HL-60 (cell line): ENCODE measurements around the gene IQSEC1.

ENCODE experiments used
- DNase-seq, 2 experiments: peaks; one replicate each; pipeline ENCODE4 v3.0.0-alpha.2; 2010 to 2020; ENCODE audit warnings: low read depth in 1 of 2, low spot score in 1 of 2
- H3K27ac ChIP-seq: fragments of 250-450 bp; sonication (Bioruptor Pico); replicated peaks from 2 replicates; pipeline ENCODE4 v1.5.1; 2020; ENCODE audit warnings: mild to moderate bottlenecking, moderate library complexity
- H3K27me3 ChIP-seq: fragments of 250-450 bp; sonication (Bioruptor Pico); 2 replicates; pipeline ENCODE4 v1.5.1; 2021; ENCODE audit warnings: mild to moderate bottlenecking, moderate library complexity; ENCODE audit not compliant: insufficient read depth, poor library complexity, severe bottlenecking
- H3K4me3 ChIP-seq: replicated peaks from 2 replicates; pipeline ENCODE4 v1.5.1; 2011; ENCODE audit warnings: mild to moderate bottlenecking, control low read depth, low read length; ENCODE audit not compliant: insufficient read depth
- GABPA ChIP-seq: IDR thresholded peaks from 2 replicates; pipeline ENCODE4 v1.6.1; 2012; ENCODE audit warnings: low read depth
- POLR2AphosphoS5 ChIP-seq: IDR thresholded peaks from 2 replicates; pipeline ENCODE4 v1.6.1; 2012; ENCODE audit warnings: low read depth
- SPI1 ChIP-seq: IDR thresholded peaks from 2 replicates; pipeline ENCODE4 v1.6.1; 2012; ENCODE audit warnings: low read depth, mild to moderate bottlenecking, borderline replicate concordance
- TF ChIP-seq, protein P1 (sequence below): IDR thresholded peaks from one replicate; pipeline ENCODE4 v1.5.1; 2011; ENCODE audit warnings: low read length, control low read depth, inconsistent platforms; ENCODE audit not compliant: insufficient read depth
- TF ChIP-seq, protein P2 (sequence below): IDR thresholded peaks from 2 replicates; pipeline ENCODE4 v1.6.1; 2012; ENCODE audit warnings: low read depth; ENCODE audit not compliant: insufficient replicate concordance

The IQSEC1 gene

DNA sequence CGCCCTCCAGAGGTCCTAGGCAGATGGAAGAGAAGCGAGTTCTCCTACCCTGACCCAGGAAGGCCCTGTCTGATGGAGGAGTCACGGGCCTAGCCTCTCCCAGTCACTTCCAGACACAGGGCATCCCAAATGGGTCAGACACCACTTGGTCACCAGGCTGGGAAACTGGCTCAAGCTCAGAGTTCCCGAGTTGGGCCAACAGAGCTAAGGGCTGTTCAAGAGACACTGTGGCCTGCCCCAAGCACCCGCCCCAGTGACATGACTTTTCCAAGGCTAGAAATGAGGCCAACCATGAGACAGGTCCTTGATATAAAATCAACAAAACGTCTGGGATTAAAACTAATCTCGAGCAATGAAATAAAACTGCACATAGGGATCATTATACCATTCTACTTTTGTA, 113.8 kb downstream of the IQSEC1 start:
- TF ChIP-seq, protein P1, sequence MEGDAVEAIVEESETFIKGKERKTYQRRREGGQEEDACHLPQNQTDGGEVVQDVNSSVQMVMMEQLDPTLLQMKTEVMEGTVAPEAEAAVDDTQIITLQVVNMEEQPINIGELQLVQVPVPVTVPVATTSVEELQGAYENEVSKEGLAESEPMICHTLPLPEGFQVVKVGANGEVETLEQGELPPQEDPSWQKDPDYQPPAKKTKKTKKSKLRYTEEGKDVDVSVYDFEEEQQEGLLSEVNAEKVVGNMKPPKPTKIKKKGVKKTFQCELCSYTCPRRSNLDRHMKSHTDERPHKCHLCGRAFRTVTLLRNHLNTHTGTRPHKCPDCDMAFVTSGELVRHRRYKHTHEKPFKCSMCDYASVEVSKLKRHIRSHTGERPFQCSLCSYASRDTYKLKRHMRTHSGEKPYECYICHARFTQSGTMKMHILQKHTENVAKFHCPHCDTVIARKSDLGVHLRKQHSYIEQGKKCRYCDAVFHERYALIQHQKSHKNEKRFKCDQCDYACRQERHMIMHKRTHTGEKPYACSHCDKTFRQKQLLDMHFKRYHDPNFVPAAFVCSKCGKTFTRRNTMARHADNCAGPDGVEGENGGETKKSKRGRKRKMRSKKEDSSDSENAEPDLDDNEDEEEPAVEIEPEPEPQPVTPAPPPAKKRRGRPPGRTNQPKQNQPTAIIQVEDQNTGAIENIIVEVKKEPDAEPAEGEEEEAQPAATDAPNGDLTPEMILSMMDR, result no peak
- TF ChIP-seq GABPA (no peak), POLR2AphosphoS5 (no peak), SPI1 (no peak)
- TF ChIP-seq, protein P2, sequence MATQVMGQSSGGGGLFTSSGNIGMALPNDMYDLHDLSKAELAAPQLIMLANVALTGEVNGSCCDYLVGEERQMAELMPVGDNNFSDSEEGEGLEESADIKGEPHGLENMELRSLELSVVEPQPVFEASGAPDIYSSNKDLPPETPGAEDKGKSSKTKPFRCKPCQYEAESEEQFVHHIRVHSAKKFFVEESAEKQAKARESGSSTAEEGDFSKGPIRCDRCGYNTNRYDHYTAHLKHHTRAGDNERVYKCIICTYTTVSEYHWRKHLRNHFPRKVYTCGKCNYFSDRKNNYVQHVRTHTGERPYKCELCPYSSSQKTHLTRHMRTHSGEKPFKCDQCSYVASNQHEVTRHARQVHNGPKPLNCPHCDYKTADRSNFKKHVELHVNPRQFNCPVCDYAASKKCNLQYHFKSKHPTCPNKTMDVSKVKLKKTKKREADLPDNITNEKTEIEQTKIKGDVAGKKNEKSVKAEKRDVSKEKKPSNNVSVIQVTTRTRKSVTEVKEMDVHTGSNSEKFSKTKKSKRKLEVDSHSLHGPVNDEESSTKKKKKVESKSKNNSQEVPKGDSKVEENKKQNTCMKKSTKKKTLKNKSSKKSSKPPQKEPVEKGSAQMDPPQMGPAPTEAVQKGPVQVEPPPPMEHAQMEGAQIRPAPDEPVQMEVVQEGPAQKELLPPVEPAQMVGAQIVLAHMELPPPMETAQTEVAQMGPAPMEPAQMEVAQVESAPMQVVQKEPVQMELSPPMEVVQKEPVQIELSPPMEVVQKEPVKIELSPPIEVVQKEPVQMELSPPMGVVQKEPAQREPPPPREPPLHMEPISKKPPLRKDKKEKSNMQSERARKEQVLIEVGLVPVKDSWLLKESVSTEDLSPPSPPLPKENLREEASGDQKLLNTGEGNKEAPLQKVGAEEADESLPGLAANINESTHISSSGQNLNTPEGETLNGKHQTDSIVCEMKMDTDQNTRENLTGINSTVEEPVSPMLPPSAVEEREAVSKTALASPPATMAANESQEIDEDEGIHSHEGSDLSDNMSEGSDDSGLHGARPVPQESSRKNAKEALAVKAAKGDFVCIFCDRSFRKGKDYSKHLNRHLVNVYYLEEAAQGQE, result no peak
- no peaks in the 10 kb centered on the region for H3K27me3 ChIP-seq
- DNase-seq, result no peak
- no peak overlapping the region for H3K4me3 ChIP-seq
- H3K27ac ChIP-seq, result no peak overlapping the region

DNA sequence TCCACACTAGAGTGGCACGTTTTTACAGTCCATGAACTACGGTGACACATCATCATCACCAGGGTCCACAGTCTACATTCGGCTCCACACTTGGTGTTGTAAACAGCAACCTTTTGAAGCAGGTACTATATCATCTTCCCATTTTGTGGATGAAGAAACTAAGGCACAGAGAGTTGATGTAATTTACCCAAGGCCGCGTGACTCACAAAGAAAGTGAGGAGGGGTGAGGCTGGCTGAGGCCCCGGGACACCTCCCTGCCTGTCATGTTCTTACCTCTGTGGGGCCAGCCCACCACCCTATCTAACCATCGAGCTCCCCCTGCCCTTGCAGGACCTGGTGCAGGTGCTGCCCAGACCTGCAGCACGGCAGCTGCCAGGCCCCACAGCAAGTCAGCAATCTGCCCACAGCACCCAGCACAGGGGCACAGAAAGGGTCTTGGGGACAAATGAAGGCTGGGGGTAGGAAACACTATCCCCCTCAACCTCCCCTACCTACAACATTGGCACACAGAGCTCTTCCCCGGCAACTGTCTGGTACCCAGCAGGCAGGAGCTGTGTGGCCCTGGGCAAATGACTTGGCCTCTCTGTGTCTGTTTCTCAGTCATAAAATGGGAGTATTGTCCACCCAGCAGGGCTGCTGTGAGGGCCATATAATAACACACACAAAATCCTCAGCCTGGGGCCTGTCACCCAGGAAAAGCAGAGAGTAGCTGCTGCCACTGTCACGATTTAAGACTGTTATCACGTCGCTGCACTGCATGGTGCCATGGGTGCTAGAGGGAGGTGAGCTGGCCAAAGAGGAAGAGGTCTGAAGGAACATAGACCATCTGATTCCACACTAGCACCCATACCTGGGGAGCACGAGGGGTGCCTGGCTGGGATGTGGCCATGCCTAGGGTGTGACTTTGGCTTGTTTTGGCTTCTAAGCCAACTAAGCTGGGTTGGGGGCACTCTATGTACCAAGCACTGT, 115.1 kb downstream of the IQSEC1 start:
- TF ChIP-seq POLR2AphosphoS5 (no peak), SPI1 (no peak), GABPA (no peak)
- TF ChIP-seq, protein P1, result no peak
- TF ChIP-seq, protein P2, result no peak
- Histone ChIP-seq H3K4me3 (no peak overlapping the region), H3K27ac (no peak overlapping the region), H3K27me3 (no peaks in the 10 kb centered on the region)
- DNase-seq, result no peak

DNA sequence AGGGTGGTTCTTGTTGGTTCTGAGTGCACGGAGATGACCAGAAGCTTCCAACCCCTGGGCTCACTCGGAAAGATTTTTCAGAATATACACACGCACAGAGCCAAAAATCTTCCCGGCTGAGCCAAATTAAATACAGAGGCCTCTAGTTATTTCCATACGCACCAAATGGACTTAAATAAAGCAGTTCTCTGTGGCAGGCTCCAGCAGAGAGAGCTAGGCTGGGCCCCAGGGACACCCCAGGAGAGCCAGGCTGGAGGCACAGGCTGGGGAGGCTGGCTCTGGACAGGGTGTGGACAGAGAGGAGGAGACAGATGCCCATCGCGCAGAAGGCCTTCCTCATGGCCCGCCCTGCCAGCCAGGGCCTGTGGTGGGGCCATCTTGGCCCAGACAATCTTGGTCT, 115.9 kb downstream of the IQSEC1 start:
- TF ChIP-seq, protein P1, result no peak
- TF ChIP-seq GABPA, result no peak
- TF ChIP-seq, protein P2, result no peak
- TF ChIP-seq SPI1, result no peak
- no peak for TF ChIP-seq POLR2AphosphoS5
- no peak for DNase-seq
- Histone ChIP-seq H3K27ac (no peak overlapping the region), H3K4me3 (no peak overlapping the region), H3K27me3 (no peaks in the 10 kb centered on the region)
